ENCODE data around the gene EMB.
"Not testable (repeated sequence)": the region's sequence is repeated elsewhere in the genome, so short reads cannot be mapped to it uniquely, and the experiment has no call there.

Gene EMB

GRCh38 chr5:50440651-50441492, at the start of gene EMB:
EMB (minus strand) TSS chr5:50441288; CDS start chr5:50441151, 137 bp downstream.
- peak; percentile 78 for DNase-seq

- not testable (repeated sequence) for DNase-seq
Measured at GRCh38 chr5:50489491-50489890, 48.4 kb upstream of the EMB start.

GRCh38 chr5:50478790-50479189, 37.7 kb upstream of the EMB start:
- DNase-seq, result not testable (repeated sequence)

GRCh38 chr5:50476549-50476948, 35.5 kb upstream of the EMB start:
- no peak for DNase-seq

- not testable (repeated sequence) for DNase-seq
Measured at GRCh38 chr5:50465015-50465414, 23.9 kb upstream of the EMB start.

- no peak for DNase-seq
Measured at GRCh38 chr5:50463726-50464125, 22.6 kb upstream of the EMB start.

- no peak for DNase-seq
Measured at GRCh38 chr5:50463047-50463446, 22.0 kb upstream of the EMB start.

GRCh38 chr5:50462579-50462978, 21.5 kb upstream of the EMB start:
- not testable (repeated sequence) for DNase-seq

- not testable (repeated sequence) for DNase-seq
Measured at GRCh38 chr5:50458372-50458771, 17.3 kb upstream of the EMB start.

- not testable (repeated sequence) for DNase-seq
Measured at GRCh38 chr5:50449241-50449640, 8.2 kb upstream of the EMB start.

GRCh38 chr5:50447941-50448340, 6.9 kb upstream of the EMB start:
- DNase-seq, result no peak

GRCh38 chr5:50447228-50447627, 6.1 kb upstream of the EMB start:
- DNase-seq, result no peak

GRCh38 chr5:50445296-50445949, 4.3 kb upstream of the EMB start:
- DNase-seq, result no peak

- not testable (repeated sequence) for DNase-seq
Measured at GRCh38 chr5:50442559-50443539, 1.8 kb upstream of the EMB start.

- no peak for DNase-seq
Measured at GRCh38 chr5:50441493-50441955, 436 bp upstream of the EMB start.

GRCh38 chr5:50439221-50439620, 1.9 kb downstream of the EMB start:
- DNase-seq, result no peak

GRCh38 chr5:50438060-50438459, 3.0 kb downstream of the EMB start:
- DNase-seq, result not testable (repeated sequence)

GRCh38 chr5:50435168-50435567, 5.9 kb downstream of the EMB start:
- DNase-seq, result no peak

GRCh38 chr5:50431133-50431904, 9.8 kb downstream of the EMB start:
- DNase-seq, result not testable (repeated sequence)

GRCh38 chr5:50423100-50423799, 17.8 kb downstream of the EMB start:
- DNase-seq, result not testable (repeated sequence)
